OCI-LY1 (cell line): Measurements from ENCODE around the gene SPINK5.

Experiments
- H2AFZ ChIP-seq: fragments of 200-600 bp; sonication (generic), shearing (Covaris generic); 2 replicates; pipeline ENCODE4 v1.6.0; 2014; ENCODE audit warnings: antibody characterized with exemption, mild to moderate bottlenecking, low read length
- H3F3A ChIP-seq: fragments of 200-600 bp; sonication (generic), shearing (Covaris generic); 2 replicates; pipeline ENCODE4 v1.6.0; 2014; ENCODE audit warnings: mild to moderate bottlenecking, antibody characterized with exemption, low read length, moderate library complexity; ENCODE audit not compliant: insufficient read depth
- H3K27ac ChIP-seq: fragments of 200-600 bp; sonication (generic); 2 replicates; pipeline ENCODE4 v1.5.1; 2014; ENCODE audit warnings: low read length, mixed run types, mild to moderate bottlenecking, low read depth; ENCODE audit not compliant: poor library complexity, severe bottlenecking
- H3K27me3 ChIP-seq: fragments of 200-600 bp; sonication (generic); 2 replicates; pipeline ENCODE4 v1.6.0; 2014; ENCODE audit warnings: antibody characterized with exemption, mild to moderate bottlenecking, low read length, moderate library complexity; ENCODE audit not compliant: insufficient read depth
- H3K36me3 ChIP-seq: fragments of 200-600 bp; sonication (generic); 2 replicates; pipeline ENCODE4 v1.6.1; 2014; ENCODE audit warnings: mild to moderate bottlenecking, antibody characterized with exemption, low read length, moderate library complexity, mixed read lengths; ENCODE audit not compliant: insufficient read depth
- H3K4me1 ChIP-seq: fragments of 200-600 bp; sonication (generic); 2 replicates; pipeline ENCODE4 v1.5.1; 2014; ENCODE audit warnings: mild to moderate bottlenecking, low read length, moderate library complexity; ENCODE audit not compliant: insufficient read depth, severe bottlenecking
- H3K4me2 ChIP-seq: fragments of 200-600 bp; sonication (generic), shearing (Covaris generic); 2 replicates; pipeline ENCODE4 v1.6.1; 2014; ENCODE audit warnings: low read length
- H3K4me3 ChIP-seq: fragments of 200-600 bp; sonication (generic); 2 replicates; pipeline ENCODE4 v1.5.1; 2014; ENCODE audit warnings: low read length, low read depth, mild to moderate bottlenecking, mixed read lengths; ENCODE audit not compliant: poor library complexity, severe bottlenecking
- H3K79me2 ChIP-seq: fragments of 200-600 bp; shearing (Covaris generic); 2 replicates; pipeline ENCODE4 v1.6.1; 2016; ENCODE audit warnings: mixed run types, low read length, mixed read lengths; ENCODE audit not compliant: insufficient read depth
- H3K9ac ChIP-seq: fragments of 200-600 bp; sonication (generic), shearing (Covaris generic); 2 replicates; pipeline ENCODE4 v1.6.1; 2014; ENCODE audit warnings: mild to moderate bottlenecking, low read length, mixed read lengths
- H3K9me2 ChIP-seq: fragments of 200-600 bp; sonication (generic), shearing (Covaris generic); 2 replicates; pipeline ENCODE4 v1.6.1; 2014; ENCODE audit warnings: low read depth, mild to moderate bottlenecking, low read length, mixed read lengths
- H3K9me3 ChIP-seq: fragments of 200-600 bp; shearing (Covaris generic); 2 replicates; pipeline ENCODE4 v1.6.1; 2014; ENCODE audit warnings: low read length, mixed read lengths
- H4K20me1 ChIP-seq: fragments of 200-600 bp; sonication (generic), shearing (Covaris generic); 2 replicates; pipeline ENCODE4 v1.6.0; 2016; ENCODE audit warnings: mild to moderate bottlenecking, low read length; ENCODE audit not compliant: insufficient read depth
- CTCF ChIP-seq: fragments of 200-600 bp; sonication (generic), shearing (Covaris generic); IDR thresholded peaks from 2 replicates; pipeline ENCODE4 v1.5.1; 2017; ENCODE audit warnings: mild to moderate bottlenecking, antibody characterized with exemption, low read length, moderate library complexity, mixed read lengths
- EZH2 ChIP-seq: fragments of 200-600 bp; sonication (generic), shearing (Covaris generic); IDR thresholded peaks from 2 replicates; pipeline ENCODE4 v1.8.0; 2017; ENCODE audit warnings: borderline replicate concordance, mixed run types, mild to moderate bottlenecking, antibody characterized with exemption, low read length, moderate library complexity, mixed read lengths

The SPINK5 gene

GRCh38 chr5:148084269-148084668 lies 20.5 kb downstream of the SPINK5 start:
- Histone ChIP-seq H4K20me1 (no peaks in the 10 kb centered on the region), H3F3A (no peaks in the 10 kb centered on the region), H3K9ac (no peak overlapping the region), H2AFZ (no peak overlapping the region), H3K4me3 (no peak overlapping the region), H3K9me3 (no peaks in the 10 kb centered on the region), H3K4me1 (no peaks in the 10 kb centered on the region), H3K36me3 (no peaks in the 10 kb centered on the region), H3K27me3 (no peaks in the 10 kb centered on the region), H3K79me2 (no peaks in the 10 kb centered on the region), H3K4me2 (no peak overlapping the region), H3K9me2 (no peaks in the 10 kb centered on the region), H3K27ac (no peak overlapping the region)
- TF ChIP-seq EZH2 (no peak), CTCF (no peak)

- Histone ChIP-seq H3K36me3 (no peaks in the 10 kb centered on the region), H3K27me3 (no peaks in the 10 kb centered on the region), H4K20me1 (no peaks in the 10 kb centered on the region), H3K4me2 (no peak overlapping the region), H3K4me1 (no peaks in the 10 kb centered on the region), H2AFZ (no peak overlapping the region), H3F3A (no peaks in the 10 kb centered on the region), H3K4me3 (no peak overlapping the region), H3K9me3 (no peaks in the 10 kb centered on the region), H3K9ac (no peak overlapping the region), H3K79me2 (no peaks in the 10 kb centered on the region), H3K9me2 (no peaks in the 10 kb centered on the region), H3K27ac (no peak overlapping the region)
- no peak for TF ChIP-seq CTCF
These were observed 21.5 kb downstream of the SPINK5 start for GRCh38 chr5:148085310-148085709.

- Histone ChIP-seq H2AFZ (no peak overlapping the region), H3K79me2 (no peaks in the 10 kb centered on the region), H3K9me3 (no peaks in the 10 kb centered on the region), H3K4me3 (no peak overlapping the region), H3K4me2 (no peak overlapping the region), H3K9ac (no peak overlapping the region), H3K36me3 (no peaks in the 10 kb centered on the region), H3F3A (no peaks in the 10 kb centered on the region), H3K27ac (no peak overlapping the region), H3K27me3 (no peaks in the 10 kb centered on the region), H3K9me2 (no peaks in the 10 kb centered on the region), H4K20me1 (no peaks in the 10 kb centered on the region), H3K4me1 (no peaks in the 10 kb centered on the region)
- TF ChIP-seq CTCF (no peak), EZH2 (no peak)
These were observed 22.4 kb downstream of the SPINK5 start for GRCh38 chr5:148085977-148086705.
